Measurements from ENCODE around the gene BRSK2.

BRSK2 gene

DNA sequence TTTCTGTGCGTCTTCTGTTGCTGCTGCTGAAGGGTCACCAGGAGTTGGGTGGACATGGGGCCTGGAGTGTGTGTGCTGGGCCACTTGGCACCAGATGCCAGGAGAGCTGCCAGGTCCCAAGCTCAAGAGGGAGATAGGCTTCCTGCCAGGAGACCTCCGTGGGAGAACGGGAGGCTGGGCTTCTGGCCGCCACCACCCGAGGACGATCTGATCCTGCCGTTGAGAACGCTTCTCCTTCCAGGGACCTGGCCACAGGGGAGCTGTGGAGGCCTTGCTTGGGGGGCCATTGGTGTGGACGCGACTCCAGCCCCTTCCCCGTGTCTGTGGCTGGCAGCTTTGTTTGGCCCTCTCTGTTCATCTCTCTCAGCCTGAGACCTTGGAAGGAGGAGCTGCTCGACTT lies 2.4 kb downstream of the BRSK2 start:
- no peak overlapping the region for H3K27ac ChIP-seq (ENCODE audit: low read depth, low read length)
- no peak overlapping the region for H3K4me3 ChIP-seq (ENCODE audit: low read depth, low read length)
- peaks cover 14% of the 10 kb centered on the region; the same call in 1 of the 2 replicates for H3K27me3 ChIP-seq (ENCODE audit: control insufficient read depth, insufficient read depth, low read length)
- no peaks in the 10 kb centered on the region for H3K36me3 ChIP-seq (ENCODE audit: control insufficient read depth, insufficient read depth, low read length)
- H3K9ac ChIP-seq (ENCODE audit: low read depth, low read length) = no peak overlapping the region
- no peaks in the 10 kb centered on the region for H3K9me3 ChIP-seq (ENCODE audit: control insufficient read depth, insufficient read depth, low read length)
- peaks cover 14% of the 10 kb centered on the region for H3K4me1 ChIP-seq (ENCODE audit: control insufficient read depth, insufficient read depth, low read length)

DNA sequence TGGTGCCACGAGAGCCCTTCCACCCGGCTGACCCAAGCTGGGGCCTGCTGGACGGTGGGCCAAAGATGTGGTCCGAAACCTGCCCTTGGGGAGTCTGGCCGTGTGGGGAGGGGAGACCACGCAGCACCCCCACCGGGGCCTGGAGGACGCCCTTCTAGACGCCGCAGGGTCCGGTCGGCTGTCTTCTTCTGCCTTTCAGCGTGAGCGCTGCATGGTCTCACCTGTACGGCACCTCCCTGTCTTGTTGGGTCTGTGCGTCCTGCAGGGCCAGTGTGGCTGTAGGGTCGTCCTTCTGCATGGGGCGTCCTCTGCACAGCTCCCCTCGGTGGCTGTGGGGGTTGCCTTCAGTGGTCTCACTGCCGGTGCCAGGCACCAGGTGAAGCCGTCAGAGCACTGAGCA lies 2.8 kb downstream of the BRSK2 start:
- H3K36me3 ChIP-seq (ENCODE audit: control insufficient read depth, insufficient read depth, low read length) = no peaks in the 10 kb centered on the region
- H3K4me3 ChIP-seq (ENCODE audit: low read depth, low read length) = no peak overlapping the region
- peaks cover 14% of the 10 kb centered on the region; the same call in 1 of the 2 replicates for H3K27me3 ChIP-seq (ENCODE audit: control insufficient read depth, insufficient read depth, low read length)

DNA sequence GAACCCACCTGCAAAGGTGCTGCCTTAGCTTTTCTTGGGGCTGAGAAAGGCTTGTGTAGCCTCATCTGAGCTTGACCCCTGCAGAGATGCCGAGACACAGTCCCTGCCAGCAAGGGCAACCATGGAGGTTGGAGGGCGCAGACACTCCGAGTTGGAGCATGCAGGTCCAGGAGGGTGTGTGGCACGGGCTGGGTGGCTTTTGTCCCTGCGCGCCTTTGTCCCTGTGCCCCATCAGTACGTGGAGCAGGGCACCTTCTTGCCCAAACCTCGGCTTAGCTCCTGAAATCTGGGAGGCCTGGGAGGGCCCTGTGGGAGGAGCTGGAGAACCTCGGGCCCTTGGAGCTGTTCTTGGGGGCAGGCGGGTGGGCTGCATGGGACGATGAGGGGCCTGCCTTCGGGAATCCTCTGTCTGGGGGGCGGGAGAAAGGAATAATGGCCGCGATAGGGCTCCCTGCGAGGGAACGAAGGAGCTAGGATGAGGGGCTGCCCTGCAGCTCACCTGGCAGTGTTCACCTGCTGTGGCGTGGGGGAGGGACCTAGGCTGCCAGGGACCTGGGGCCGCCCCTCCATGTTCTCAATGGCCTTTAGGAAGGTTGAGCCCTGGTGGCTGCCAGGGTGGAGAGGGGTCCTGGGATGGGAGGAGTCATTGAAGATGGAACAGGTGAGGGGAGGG lies 3.4 kb downstream of the BRSK2 start:
- Histone ChIP-seq H3K4me1 (ENCODE audit: control insufficient read depth, insufficient read depth, low read length) (peaks cover 10% of the 10 kb centered on the region), H3K27ac (ENCODE audit: low read depth, low read length) (no peak overlapping the region), H3K4me3 (ENCODE audit: low read depth, low read length) (no peak overlapping the region), H3K9ac (ENCODE audit: low read depth, low read length) (no peak overlapping the region), H3K9me3 (ENCODE audit: control insufficient read depth, insufficient read depth, low read length) (no peaks in the 10 kb centered on the region), H3K27me3 (ENCODE audit: control insufficient read depth, insufficient read depth, low read length) (peaks cover 10% of the 10 kb centered on the region; the same call in 1 of the 2 replicates), H3K36me3 (ENCODE audit: control insufficient read depth, insufficient read depth, low read length) (no peaks in the 10 kb centered on the region)

More for the DNA sequence above, 2.8 kb downstream of the BRSK2 start:
- no peak overlapping the region for H3K27ac ChIP-seq (ENCODE audit: low read depth, low read length)
- H3K9ac ChIP-seq (ENCODE audit: low read depth, low read length) = no peak overlapping the region
- no peaks in the 10 kb centered on the region for H3K9me3 ChIP-seq (ENCODE audit: control insufficient read depth, insufficient read depth, low read length)
- peaks cover 14% of the 10 kb centered on the region for H3K4me1 ChIP-seq (ENCODE audit: control insufficient read depth, insufficient read depth, low read length)

DNA sequence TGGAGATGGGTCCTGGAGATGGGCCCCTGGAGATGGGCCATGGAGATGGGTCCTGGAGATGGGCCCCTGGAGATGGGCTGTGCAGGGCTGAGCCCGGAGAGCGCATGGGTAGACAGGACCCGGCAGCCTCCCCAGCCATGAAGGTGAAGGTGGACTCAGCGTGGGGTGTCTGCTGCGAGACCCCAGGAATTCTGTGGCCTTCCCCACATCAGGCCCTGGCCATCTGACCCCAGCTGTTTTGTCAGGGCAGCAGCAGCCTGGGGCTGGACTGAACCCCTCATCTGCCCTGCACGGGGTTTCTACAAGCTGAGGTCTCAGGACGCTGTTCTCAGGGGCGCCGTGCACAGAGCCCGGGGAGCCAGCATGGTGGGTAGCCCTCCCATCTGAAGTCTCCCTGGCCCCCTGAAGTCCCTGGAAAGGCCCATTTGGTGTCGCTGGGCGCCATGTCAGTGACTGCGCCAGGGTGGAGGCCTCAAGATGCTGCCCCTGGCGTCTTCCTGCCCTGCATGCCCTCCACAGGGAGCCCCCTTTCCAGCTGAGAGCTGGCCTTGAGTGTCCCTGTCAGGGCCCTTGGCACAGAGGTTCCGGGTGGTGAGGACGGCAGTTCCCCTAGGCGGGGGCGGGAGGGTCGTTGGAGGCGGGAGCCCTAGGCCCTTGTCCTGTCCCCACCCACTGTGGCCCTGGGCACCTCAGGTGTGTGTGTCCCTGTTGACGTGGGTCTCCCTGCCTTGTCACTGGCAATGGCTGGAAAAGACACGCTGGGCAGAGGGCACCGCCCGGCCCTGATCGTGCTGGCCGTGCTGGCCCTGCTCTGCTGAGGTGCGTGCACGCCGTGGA lies 5.4 kb downstream of the BRSK2 start:
- no peaks in the 10 kb centered on the region for H3K36me3 ChIP-seq (ENCODE audit: control insufficient read depth, insufficient read depth, low read length)
- no peak overlapping the region for H3K27ac ChIP-seq (ENCODE audit: low read depth, low read length)
- no peaks in the 10 kb centered on the region for H3K9me3 ChIP-seq (ENCODE audit: control insufficient read depth, insufficient read depth, low read length)
- no peak overlapping the region for H3K4me3 ChIP-seq (ENCODE audit: low read depth, low read length)
- H3K9ac ChIP-seq (ENCODE audit: low read depth, low read length) = no peak overlapping the region
- 0 out of 2 replicates have a peak, but pooled peaks cover 5% of the 10 kb centered on the region for H3K27me3 ChIP-seq (ENCODE audit: control insufficient read depth, insufficient read depth, low read length)
- H3K4me1 ChIP-seq (ENCODE audit: control insufficient read depth, insufficient read depth, low read length) = 0 out of 2 replicates have a peak, but pooled peaks cover 5% of the 10 kb centered on the region

DNA sequence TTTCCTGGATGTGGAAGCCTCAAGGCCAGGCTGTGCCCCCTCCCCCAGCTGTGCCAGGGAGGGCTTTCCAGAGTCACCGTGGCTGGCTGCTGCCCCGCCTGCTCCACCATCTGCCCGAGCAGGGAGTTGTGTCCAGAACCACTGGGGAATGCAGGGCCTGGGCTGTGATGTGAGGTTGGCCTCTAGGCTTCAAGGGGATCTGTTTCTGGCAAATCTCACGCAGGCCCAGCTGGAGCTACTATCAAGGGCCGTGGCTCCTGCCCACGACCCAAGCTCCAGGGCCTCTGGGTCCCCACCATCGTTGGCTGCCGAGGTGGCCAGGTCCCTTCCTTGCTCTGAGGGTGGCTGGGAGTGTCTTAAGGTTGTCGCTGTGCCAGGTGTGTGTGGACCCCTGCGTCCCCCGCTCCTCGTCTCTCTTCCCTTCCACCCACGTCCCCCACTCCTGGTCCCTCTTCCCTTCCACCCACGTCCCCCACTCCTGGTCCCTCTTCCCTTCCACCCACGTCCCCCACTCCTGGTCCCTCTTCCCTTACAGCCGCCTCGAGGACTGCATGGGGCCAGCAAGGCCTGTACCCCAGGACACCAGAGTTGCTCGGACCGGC lies 6.1 kb downstream of the BRSK2 start:
- no peak overlapping the region for H3K9ac ChIP-seq (ENCODE audit: low read depth, low read length)
- H3K36me3 ChIP-seq (ENCODE audit: control insufficient read depth, insufficient read depth, low read length) = no peaks in the 10 kb centered on the region
- H3K4me1 ChIP-seq (ENCODE audit: control insufficient read depth, insufficient read depth, low read length) = 0 out of 2 replicates have a peak, but pooled peaks cover 5% of the 10 kb centered on the region
- no peak overlapping the region for H3K4me3 ChIP-seq (ENCODE audit: low read depth, low read length)
- 0 out of 2 replicates have a peak, but pooled peaks cover 4% of the 10 kb centered on the region for H3K27me3 ChIP-seq (ENCODE audit: control insufficient read depth, insufficient read depth, low read length)
- no peak overlapping the region for H3K27ac ChIP-seq (ENCODE audit: low read depth, low read length)
- no peaks in the 10 kb centered on the region for H3K9me3 ChIP-seq (ENCODE audit: control insufficient read depth, insufficient read depth, low read length)

DNA sequence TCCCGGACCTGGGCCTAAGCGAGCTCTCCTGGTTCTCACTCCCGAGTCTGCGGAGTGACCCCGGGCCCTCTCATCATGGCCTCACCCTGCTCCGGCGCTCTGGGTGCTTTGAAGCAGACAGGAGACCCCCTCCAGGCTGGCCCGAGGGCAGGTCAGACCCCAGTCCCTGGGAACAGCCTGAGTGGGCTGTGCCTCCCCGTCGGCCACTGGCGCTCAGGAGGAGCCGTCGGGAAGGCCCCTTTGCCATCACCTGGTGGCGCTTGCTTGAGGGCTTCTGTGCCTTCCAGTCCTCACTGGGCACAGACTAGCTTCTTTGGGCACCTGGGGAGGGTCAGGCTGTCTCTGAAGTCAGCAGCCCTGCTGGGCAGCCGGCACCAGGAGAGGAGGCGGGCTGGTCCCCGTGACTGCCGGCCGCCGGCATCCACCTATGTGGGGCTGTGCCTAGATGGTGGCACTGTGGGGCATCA lies 6.7 kb downstream of the BRSK2 start:
- Histone ChIP-seq H3K36me3 (ENCODE audit: control insufficient read depth, insufficient read depth, low read length) (no peaks in the 10 kb centered on the region), H3K4me3 (ENCODE audit: low read depth, low read length) (no peak overlapping the region), H3K9ac (ENCODE audit: low read depth, low read length) (no peak overlapping the region), H3K4me1 (ENCODE audit: control insufficient read depth, insufficient read depth, low read length) (0 out of 2 replicates have a peak, but pooled peaks cover 5% of the 10 kb centered on the region), H3K9me3 (ENCODE audit: control insufficient read depth, insufficient read depth, low read length) (no peaks in the 10 kb centered on the region), H3K27me3 (ENCODE audit: control insufficient read depth, insufficient read depth, low read length) (no peaks in the 10 kb centered on the region), H3K27ac (ENCODE audit: low read depth, low read length) (no peak overlapping the region)

DNA sequence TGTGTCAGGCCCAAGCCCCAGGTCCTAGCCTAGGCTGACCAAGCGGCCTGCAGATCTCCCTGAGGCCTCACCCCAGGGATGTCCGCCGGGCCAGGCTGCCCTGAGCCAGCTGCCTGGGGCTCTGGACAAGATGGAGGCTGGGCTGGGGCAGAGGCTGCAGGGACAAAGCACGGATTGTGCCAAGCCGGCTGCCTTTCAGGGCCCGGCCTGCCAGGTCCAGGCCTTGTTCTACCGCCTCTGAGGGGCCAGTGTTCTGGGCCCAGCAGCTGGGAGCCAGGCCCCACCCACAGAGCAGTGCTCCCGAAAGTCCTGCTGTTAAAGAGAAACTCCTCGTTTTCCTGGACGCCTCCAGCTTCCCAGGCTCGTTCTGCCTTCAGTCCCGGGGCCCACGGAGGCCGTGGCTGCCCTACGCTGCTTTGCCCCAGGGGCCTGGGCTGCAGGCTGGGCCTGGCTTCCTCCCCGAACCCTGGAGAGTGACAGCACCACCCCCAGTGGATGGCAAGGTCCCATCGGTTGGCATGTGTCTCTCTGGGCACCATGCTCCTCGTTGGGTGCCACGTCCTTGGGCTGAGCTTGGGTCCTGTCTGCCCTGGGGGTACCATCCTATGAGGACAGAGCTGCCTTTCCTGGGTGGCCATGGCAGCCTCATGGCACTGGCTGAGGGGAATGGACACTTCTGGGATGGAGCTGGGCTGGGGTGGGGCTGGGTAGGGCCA lies 7.6 kb downstream of the BRSK2 start:
- no peak overlapping the region for H3K4me3 ChIP-seq (ENCODE audit: low read depth, low read length)

DNA sequence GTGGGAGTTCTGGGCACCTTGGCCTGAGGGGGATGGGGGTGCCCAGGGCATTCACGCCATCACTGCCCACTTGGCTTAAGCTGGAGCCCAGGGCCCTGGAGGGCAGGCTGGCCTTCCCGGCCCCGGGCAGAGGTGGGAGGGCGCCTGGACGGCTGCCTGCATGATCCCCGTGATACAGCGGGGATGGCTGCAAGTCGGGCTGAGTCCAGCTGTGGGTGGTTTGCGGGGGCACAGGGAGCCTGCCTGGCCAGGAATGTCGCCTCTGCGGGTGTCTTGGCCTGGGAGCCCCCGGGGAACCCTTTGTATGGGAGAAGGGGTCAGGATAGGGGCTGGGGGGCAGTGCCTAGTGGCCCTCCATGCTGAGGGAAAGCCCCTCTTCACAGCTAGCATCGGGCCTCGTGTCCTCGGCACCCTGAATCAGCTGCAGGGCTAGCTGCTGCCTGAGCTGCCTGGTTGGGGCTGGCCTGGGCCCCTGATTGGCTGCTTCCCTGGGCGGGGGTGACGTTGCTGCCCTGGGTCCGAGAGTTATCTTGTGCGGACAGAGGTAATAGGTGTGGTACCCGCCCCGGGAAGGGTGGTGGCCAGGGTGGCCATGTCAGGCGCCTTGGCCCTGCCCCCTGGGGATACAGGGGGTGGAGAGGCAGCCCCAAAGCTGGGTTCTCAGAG lies 8.3 kb downstream of the BRSK2 start:
- no peak overlapping the region for H3K4me3 ChIP-seq (ENCODE audit: low read depth, low read length)
- 0 out of 2 replicates have a peak, but pooled peaks cover 3% of the 10 kb centered on the region for H3K4me1 ChIP-seq (ENCODE audit: control insufficient read depth, insufficient read depth, low read length)
- H3K36me3 ChIP-seq (ENCODE audit: control insufficient read depth, insufficient read depth, low read length) = no peaks in the 10 kb centered on the region
- H3K27me3 ChIP-seq (ENCODE audit: control insufficient read depth, insufficient read depth, low read length) = no peaks in the 10 kb centered on the region
- H3K9me3 ChIP-seq (ENCODE audit: control insufficient read depth, insufficient read depth, low read length) = no peaks in the 10 kb centered on the region
- no peak overlapping the region for H3K9ac ChIP-seq (ENCODE audit: low read depth, low read length)
- no peak overlapping the region for H3K27ac ChIP-seq (ENCODE audit: low read depth, low read length)

More for the DNA sequence above, 7.6 kb downstream of the BRSK2 start:
- H3K27ac ChIP-seq (ENCODE audit: low read depth, low read length) = no peak overlapping the region
- no peaks in the 10 kb centered on the region for H3K9me3 ChIP-seq (ENCODE audit: control insufficient read depth, insufficient read depth, low read length)
- 0 out of 2 replicates have a peak, but pooled peaks cover 3% of the 10 kb centered on the region for H3K4me1 ChIP-seq (ENCODE audit: control insufficient read depth, insufficient read depth, low read length)
- no peak overlapping the region for H3K9ac ChIP-seq (ENCODE audit: low read depth, low read length)
- H3K36me3 ChIP-seq (ENCODE audit: control insufficient read depth, insufficient read depth, low read length) = no peaks in the 10 kb centered on the region
- no peaks in the 10 kb centered on the region for H3K27me3 ChIP-seq (ENCODE audit: control insufficient read depth, insufficient read depth, low read length)

DNA sequence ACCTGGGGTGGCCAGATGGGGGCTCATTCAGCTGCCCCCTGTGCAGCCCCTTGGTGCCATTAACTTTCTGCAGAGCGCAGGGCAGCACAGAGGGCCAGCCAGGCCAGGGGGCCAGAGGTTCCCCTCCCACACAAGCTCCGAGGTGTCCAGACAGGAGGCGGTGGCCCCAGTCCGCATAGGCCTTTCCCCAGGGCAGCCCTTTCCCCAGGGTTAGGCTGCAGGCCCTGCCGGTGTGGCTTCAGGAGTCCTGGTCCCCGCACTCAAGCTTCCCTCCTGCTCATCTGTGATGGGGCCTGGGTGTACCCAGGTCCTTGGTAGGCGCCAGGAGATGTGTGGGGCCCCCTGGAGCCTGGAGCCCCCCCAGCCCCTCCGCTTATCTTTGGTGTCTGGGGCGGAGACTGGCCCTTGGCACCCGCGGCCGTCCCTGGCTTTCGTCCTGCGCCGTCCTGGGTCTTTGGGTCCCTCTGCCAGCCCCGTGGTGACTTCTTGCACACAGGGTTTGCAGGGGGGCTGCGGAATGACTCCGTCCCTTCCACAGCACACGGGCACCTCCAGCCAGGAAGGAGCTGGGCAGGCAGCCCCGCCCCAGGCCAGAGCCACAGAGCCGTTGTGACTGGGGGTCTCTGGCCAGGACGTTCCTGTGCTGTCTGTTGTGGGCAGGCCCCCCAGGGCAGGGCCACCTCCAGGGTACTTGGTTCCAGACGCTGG lies 8.9 kb downstream of the BRSK2 start:
- H3K27ac ChIP-seq (ENCODE audit: low read depth, low read length) = no peak overlapping the region
- no peak overlapping the region for H3K4me3 ChIP-seq (ENCODE audit: low read depth, low read length)
- no peaks in the 10 kb centered on the region for H3K27me3 ChIP-seq (ENCODE audit: control insufficient read depth, insufficient read depth, low read length)
- no peaks in the 10 kb centered on the region for H3K9me3 ChIP-seq (ENCODE audit: control insufficient read depth, insufficient read depth, low read length)
- H3K36me3 ChIP-seq (ENCODE audit: control insufficient read depth, insufficient read depth, low read length) = no peaks in the 10 kb centered on the region
- H3K4me1 ChIP-seq (ENCODE audit: control insufficient read depth, insufficient read depth, low read length) = 0 out of 2 replicates have a peak, but pooled peaks cover 3% of the 10 kb centered on the region
- H3K9ac ChIP-seq (ENCODE audit: low read depth, low read length) = no peak overlapping the region

Measured in HUES48 (cell line).